IPS DF 6.9 (cell line): Measurements from ENCODE around the gene TPK1.
"Not testable (repeated sequence)": the region's sequence is repeated elsewhere in the genome, so short reads cannot be mapped to it uniquely, and the experiment has no call there.

Source experiments
- DNase-seq: peaks from one replicate; pipeline ENCODE4 v3.0.0-alpha.2; 2013; ENCODE audit warnings: low read depth, low spot score
- H3K27ac ChIP-seq: one replicate; pipeline ENCODE4 v1.5.1; 2013; ENCODE audit warnings: low read length, control low read depth
- H3K27me3 ChIP-seq: 2 replicates; pipeline ENCODE4 v1.6.1; 2013; ENCODE audit warnings: mild to moderate bottlenecking, low read length; ENCODE audit not compliant: control insufficient read depth, insufficient read depth
- H3K36me3 ChIP-seq: 2 replicates; pipeline ENCODE4 v1.6.1; 2013; ENCODE audit warnings: low read length; ENCODE audit not compliant: control insufficient read depth, insufficient read depth
- H3K4me1 ChIP-seq: 2 replicates; pipeline ENCODE4 v1.6.1; 2013; ENCODE audit warnings: low read length; ENCODE audit not compliant: control insufficient read depth, insufficient read depth
- H3K4me3 ChIP-seq: 2 replicates; pipeline ENCODE4 v1.5.1; 2013; ENCODE audit warnings: mild to moderate bottlenecking, low read length
- H3K9me3 ChIP-seq: 2 replicates; pipeline ENCODE4 v1.6.1; 2013; ENCODE audit warnings: low read length, inconsistent platforms; ENCODE audit not compliant: control insufficient read depth, insufficient read depth
- WGBS: extraction: QIAGEN DNeasy Blood & Tissue Kit; methylation state at CpG from one replicate; pipeline ENCODE4 v1.1.7; 2013; ENCODE audit warnings: mixed read lengths, missing lambda C conversion rate; ENCODE audit not compliant: insufficient read length, insufficient coverage; 5-methylcytosine and 5-hydroxymethylcytosine counted together

TPK1 gene

DNA sequence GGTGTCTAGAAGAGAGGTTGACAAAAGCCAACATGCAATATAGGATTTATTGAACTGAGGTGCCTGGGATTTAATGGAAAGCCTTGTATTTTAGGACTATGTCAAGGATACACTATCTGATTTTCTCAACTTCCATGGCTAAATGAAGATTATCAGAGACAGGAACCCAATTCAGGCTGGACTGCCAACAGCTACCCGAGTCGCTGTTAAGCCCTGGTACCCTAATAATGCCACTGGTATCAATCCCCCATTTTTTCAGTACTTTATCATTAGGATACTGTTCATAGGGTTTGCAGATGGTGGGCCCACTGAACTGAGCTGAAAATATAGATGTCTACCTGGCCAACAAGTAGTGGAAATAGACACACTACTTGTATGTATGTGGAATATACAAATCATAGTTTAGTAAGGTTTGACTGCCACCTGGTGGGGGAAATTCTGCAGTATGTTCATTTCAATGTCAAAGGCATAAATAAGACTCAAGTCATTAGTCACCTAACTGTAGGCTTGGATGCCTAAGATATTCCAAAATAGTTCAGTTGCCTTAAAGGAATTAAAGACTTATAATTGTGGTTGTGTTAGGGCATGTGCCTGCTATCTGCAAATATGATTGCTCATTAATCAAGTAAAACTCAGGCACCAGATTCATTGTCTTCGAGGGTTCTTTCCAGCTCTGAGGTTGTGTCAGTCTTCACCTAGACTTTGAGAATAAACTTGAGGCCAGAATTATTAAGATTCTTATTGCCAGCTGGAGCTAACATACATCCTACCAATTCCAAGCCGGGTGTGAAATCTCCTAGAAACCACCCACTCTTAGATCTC, 398.3 kb downstream of the TPK1 start:
- no peaks in the 10 kb centered on the region for H3K36me3 ChIP-seq
- H3K27me3 ChIP-seq = no peaks in the 10 kb centered on the region
- no peak overlapping the region for H3K4me3 ChIP-seq
- WGBS = no CpG with 5 or more reads among the region's 4 CpGs
- H3K4me1 ChIP-seq = no peaks in the 10 kb centered on the region
- no peak overlapping the region for H3K27ac ChIP-seq
- no peaks in the 10 kb centered on the region for H3K9me3 ChIP-seq
- peak; percentile 29 for DNase-seq

DNA sequence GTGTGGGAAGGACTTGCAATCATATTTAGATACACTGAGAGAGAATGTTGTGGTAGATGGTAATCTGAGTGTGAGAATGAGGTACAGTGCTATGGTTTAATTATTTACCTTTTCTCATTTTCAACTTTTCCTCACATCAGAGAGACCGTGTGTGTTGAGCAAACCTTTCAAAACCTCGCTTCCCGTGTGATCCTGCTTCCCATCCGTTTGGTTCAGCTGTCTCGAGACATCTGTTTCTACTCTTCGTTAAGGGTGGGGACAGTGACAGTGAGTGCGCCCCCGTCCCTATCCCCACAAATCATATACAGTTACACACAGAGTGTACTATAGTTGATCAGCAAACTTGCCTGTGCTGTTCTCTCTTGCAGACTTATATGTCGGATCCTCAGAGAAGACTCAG, 399.4 kb downstream of the TPK1 start:
- H3K4me1 ChIP-seq = no peaks in the 10 kb centered on the region
- no CpG with 5 or more reads among the region's 9 CpGs for WGBS
- no peak for DNase-seq
- no peak overlapping the region for H3K27ac ChIP-seq
- H3K36me3 ChIP-seq = no peaks in the 10 kb centered on the region
- H3K9me3 ChIP-seq = no peaks in the 10 kb centered on the region
- no peaks in the 10 kb centered on the region for H3K27me3 ChIP-seq
- no peak overlapping the region for H3K4me3 ChIP-seq

DNA sequence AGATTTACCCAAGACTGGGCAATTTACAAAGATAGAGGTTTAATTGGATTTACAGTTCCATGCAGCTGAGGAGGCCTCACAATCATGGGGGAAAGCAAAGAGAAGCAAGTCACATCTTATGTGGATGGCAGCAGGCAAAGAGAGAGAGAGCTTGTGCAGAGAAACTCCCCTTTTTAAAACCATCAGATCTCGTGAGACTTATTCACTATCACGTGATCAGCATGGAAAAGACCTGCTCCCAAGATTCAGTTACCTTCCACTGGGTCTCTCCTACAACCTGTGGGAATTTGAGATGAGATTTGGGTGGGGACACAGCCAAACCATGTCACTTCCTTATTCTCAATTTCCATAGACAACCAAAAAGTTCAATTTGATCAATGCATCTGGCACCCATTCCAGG, 407.4 kb downstream of the TPK1 start:
- Histone ChIP-seq H3K27me3 (no peaks in the 10 kb centered on the region), H3K4me1 (no peaks in the 10 kb centered on the region), H3K9me3 (peaks cover 2% of the 10 kb centered on the region; the same call in 1 of the 2 replicates), H3K4me3 (no peak overlapping the region), H3K27ac (no peak overlapping the region), H3K36me3 (no peaks in the 10 kb centered on the region)
- no peak for DNase-seq
- no CpG with 5 or more reads among the region's 2 CpGs for WGBS

DNA sequence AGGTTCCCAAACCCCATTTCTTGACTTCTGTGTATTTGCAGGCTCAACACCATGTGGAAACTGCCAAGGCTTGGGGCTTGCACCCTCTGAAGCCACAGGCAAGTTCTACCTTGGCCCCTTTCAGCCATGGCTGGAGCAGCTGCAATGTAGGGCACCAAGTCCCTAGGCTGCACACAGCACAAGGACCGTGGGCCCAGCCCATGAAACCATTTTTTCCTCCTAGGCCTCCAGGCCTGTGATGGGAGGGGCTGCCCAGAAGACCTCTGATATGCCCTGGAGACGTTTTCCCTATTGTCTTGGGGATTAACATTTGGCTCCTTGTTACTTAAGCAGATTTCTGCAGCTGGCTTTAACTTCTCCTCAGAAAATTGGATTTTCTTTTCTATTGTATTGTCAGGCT, 408.3 kb downstream of the TPK1 start:
- not testable (repeated sequence) for H3K4me3 ChIP-seq, H3K9me3 ChIP-seq, H3K27ac ChIP-seq, DNase-seq, H3K4me1 ChIP-seq, H3K27me3 ChIP-seq, H3K36me3 ChIP-seq
- no CpG with 5 or more reads among the region's 2 CpGs for WGBS

DNA sequence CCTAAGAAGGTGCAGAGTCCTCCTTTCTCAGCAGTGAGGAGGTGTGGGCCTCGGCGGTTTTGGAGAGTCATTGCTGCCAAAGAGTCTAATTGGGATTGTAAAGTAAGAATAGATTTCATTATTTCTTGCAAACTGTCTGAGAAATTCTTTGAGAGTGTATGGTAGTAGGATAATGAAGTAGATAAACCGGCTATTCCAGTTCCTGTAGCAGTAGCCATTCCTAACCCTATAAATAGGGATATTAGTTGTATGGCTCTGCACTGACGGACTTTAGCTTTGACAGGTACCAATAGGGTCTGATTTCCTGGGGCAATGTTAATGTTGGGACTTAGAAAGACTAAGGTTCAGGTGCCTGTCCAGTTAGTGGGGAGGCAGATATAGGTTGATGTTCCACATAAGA, 416.9 kb downstream of the TPK1 start:
- H3K27ac ChIP-seq, H3K27me3 ChIP-seq, H3K9me3 ChIP-seq, H3K4me3 ChIP-seq, DNase-seq, H3K4me1 ChIP-seq, H3K36me3 ChIP-seq: not testable (repeated sequence)
- WGBS = no CpG with 5 or more reads among the region's 4 CpGs

DNA sequence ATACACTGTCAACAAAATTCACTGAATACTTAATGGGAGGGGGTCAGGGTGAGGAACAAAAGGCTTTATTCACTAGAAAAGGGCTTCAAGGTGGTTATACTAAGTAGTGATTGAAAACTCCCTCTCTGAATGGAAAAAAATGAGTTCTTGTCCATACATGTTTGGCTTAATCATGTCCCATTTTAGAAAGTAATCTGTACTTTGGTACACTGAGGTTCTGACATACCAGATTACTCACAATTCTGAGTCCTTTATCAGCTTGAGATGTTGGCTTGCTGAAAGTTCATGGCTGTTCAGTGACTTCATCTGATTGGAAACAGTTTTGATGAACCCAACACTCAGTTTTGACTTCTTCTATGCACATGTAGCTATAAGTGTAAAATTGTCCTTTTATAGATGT, 419.5 kb downstream of the TPK1 start:
- Histone ChIP-seq H3K27ac (no peak overlapping the region), H3K4me1 (no peaks in the 10 kb centered on the region), H3K36me3 (peaks cover 2% of the 10 kb centered on the region; the same call in 1 of the 2 replicates), H3K4me3 (no peak overlapping the region), H3K27me3 (no peaks in the 10 kb centered on the region), H3K9me3 (no peaks in the 10 kb centered on the region)
- no peak for DNase-seq

DNA sequence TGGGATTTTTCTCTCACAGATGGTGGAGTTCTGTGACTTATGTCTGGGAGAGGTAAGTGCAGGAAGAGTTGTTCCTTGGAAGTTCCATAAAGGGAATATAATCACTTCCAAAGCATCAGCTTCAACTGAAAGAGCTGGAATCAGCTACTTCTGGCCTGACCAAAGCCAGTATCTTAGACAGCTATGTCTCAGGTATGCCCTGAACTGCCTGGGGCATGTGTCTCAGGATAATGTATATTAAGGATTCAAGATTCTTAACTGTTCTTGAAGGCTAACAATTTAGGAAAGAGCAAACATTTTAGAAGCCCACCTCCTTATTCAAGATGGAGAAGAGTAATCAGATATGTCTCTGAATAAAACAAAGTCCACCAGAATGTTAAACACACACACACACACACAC, 420.0 kb downstream of the TPK1 start:
- DNase-seq = no peak
- Histone ChIP-seq H3K9me3 (no peaks in the 10 kb centered on the region), H3K4me1 (no peaks in the 10 kb centered on the region), H3K4me3 (no peak overlapping the region), H3K27me3 (no peaks in the 10 kb centered on the region), H3K27ac (no peak overlapping the region), H3K36me3 (peaks cover 2% of the 10 kb centered on the region; the same call in 1 of the 2 replicates)

DNA sequence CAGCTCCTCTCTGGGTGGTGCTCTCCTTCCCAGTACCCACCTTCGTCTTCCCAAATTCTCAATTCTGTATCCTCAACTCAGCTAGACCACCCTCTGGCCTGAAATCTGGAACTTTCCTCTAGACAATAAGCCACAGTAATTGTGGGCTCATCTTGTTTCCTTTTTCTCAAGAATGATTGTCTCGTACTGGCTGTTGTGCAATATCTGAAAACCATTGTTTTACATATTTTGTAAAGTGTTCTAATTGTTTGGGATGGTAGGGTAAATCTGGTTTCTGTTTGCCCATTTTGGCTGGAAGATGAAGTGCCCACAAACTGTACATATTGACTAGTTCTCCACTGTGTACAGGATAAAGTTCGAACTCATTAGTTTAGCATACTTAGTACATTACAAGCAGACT, 421.0 kb downstream of the TPK1 start:
- H3K27me3 ChIP-seq = no peaks in the 10 kb centered on the region
- no peak for DNase-seq
- no peaks in the 10 kb centered on the region for H3K9me3 ChIP-seq
- H3K4me1 ChIP-seq = no peaks in the 10 kb centered on the region
- H3K36me3 ChIP-seq = peaks cover 2% of the 10 kb centered on the region; the same call in 1 of the 2 replicates
- no CpG with 5 or more reads among the region's 3 CpGs for WGBS
- H3K27ac ChIP-seq = no peak overlapping the region
- no peak overlapping the region for H3K4me3 ChIP-seq

DNA sequence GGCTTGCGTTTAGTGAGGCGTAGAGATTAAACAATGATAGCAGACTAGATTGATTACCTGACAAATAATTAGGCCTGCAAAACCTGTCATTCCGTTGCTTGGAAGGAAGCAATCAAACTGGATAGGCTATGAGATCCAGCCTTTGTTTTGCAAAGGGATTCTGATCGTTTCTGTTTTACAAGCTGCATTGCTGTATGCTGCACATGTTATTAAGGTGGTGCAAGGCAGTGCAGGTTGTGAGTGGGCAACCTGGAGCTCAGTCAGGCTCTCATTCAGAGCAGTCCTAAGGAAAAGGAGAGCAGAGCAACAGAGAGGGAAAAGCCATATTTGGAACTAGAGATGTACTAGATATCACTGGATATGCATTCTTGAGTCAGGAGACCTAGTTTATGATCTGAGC, 425.4 kb downstream of the TPK1 start:
- H3K36me3 ChIP-seq = no peaks in the 10 kb centered on the region
- no peak for DNase-seq
- no peak overlapping the region for H3K4me3 ChIP-seq
- H3K9me3 ChIP-seq = no peaks in the 10 kb centered on the region
- H3K27ac ChIP-seq = no peak overlapping the region
- no peaks in the 10 kb centered on the region for H3K4me1 ChIP-seq
- H3K27me3 ChIP-seq = no peaks in the 10 kb centered on the region
- WGBS = no CpG with 5 or more reads among the region's 4 CpGs

DNA sequence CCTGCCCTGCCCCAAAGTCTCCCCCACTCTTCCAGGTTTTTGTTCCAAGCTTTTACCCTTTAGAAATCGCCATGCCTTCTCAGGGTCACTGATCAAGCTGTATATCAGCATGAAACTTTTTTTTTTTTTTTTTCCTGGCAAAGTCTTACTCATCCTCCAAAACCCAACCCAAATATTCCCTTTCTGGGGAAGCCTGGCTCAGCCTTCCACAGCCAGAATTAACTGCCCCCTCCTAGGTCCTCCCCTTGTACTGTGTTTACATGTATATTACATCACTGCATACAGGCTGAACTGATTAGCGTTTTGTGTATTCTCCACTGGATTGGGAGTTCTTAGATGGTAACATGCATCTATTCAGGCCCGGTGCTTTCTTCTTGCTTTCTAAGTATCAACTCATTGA, 427.7 kb downstream of the TPK1 start:
- H3K36me3 ChIP-seq = no peaks in the 10 kb centered on the region
- no peaks in the 10 kb centered on the region for H3K4me1 ChIP-seq
- no peaks in the 10 kb centered on the region for H3K27me3 ChIP-seq
- DNase-seq = no peak
- no peak overlapping the region for H3K27ac ChIP-seq
- no CpG with 5 or more reads among the region's 3 CpGs for WGBS
- no peak overlapping the region for H3K4me3 ChIP-seq
- H3K9me3 ChIP-seq = no peaks in the 10 kb centered on the region

DNA sequence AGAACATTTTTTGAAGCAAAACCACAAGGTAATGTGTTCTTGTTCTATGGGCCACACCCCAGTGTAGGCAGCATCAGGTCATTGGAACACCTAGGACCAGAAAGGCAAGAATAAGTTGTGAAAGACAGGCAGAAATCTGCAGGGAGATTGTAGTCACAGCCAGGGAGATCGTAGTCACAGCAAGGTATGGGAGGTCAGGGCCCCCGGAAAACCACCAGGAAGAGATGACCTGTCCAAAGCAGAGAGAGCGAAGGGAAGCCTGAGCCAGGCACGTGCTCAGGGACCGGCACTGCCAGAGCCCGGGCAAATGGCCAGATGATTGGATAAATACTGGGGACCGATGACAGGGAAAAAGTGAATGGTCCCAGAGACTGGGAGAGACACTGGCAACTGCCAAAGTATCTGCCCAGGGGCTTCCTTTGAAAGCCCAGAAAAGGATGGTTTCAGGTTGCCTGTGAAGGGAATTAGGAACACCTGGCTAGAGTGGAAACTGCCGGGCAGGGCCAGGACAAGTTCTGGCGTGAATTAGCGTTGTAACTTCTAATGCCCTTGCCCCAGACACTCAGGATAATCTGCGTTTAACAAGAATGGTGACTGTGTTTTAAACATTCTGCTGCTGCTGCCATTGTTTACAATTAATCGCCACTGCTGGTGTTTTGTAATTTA, 428.5 kb downstream of the TPK1 start:
- Histone ChIP-seq H3K9me3 (no peaks in the 10 kb centered on the region), H3K27me3 (no peaks in the 10 kb centered on the region), H3K27ac (no peak overlapping the region), H3K4me3 (no peak overlapping the region), H3K36me3 (no peaks in the 10 kb centered on the region), H3K4me1 (no peaks in the 10 kb centered on the region)
- WGBS = no CpG with 5 or more reads among the region's 12 CpGs
- DNase-seq = no peak
